Immature natural killer cell (primary cell): Measurements from ENCODE around the gene SNX5. TPM values are rescaled to one million over a fixed set of nuclear protein-coding genes. Genes with fewer than 3 reads are reported as not detected.

Source experiments
- DNase-seq, 3 donors: peaks; one replicate each; pipeline ENCODE4 v3.0.0; 2022; ENCODE audit warnings: mixed read lengths in 1 of 3
- H3K27ac Mint-ChIP-seq, 6 donors: one replicate each; pipeline ENCODE4 v1.8.0; 2020; ENCODE audit warnings: mixed read lengths in 6 of 6, mild to moderate bottlenecking in 5 of 6, inconsistent platforms in 4 of 6, moderate library complexity in 3 of 6
- H3K27me3 Mint-ChIP-seq, 3 donors: one replicate each; pipeline ENCODE4 v1.8.0; 2020 to 2021; ENCODE audit warnings: low read depth in 3 of 3, mild to moderate bottlenecking in 3 of 3, mixed read lengths in 3 of 3, moderate library complexity in 3 of 3, inconsistent platforms in 1 of 3
- H3K36me3 Mint-ChIP-seq, 3 donors: one replicate each; pipeline ENCODE4 v1.8.0; 2020; ENCODE audit warnings: mixed read lengths in 3 of 3, inconsistent platforms in 2 of 3, mild to moderate bottlenecking in 2 of 3
- H3K4me1 Mint-ChIP-seq, 2 donors: one replicate each; pipeline ENCODE4 v1.8.0; 2020; ENCODE audit warnings: inconsistent platforms in 2 of 2, mild to moderate bottlenecking in 2 of 2, mixed read lengths in 2 of 2, moderate library complexity in 1 of 2
- H3K4me3 Mint-ChIP-seq, 5 donors: one replicate each; pipeline ENCODE4 v1.8.0; 2020; ENCODE audit warnings: mild to moderate bottlenecking in 5 of 5, mixed read lengths in 5 of 5, inconsistent platforms in 3 of 5, moderate library complexity in 3 of 5
- H3K9me3 Mint-ChIP-seq, 6 donors: one replicate each; pipeline ENCODE4 v1.8.0; 2020; ENCODE audit warnings: mild to moderate bottlenecking in 6 of 6, mixed read lengths in 6 of 6, inconsistent platforms in 4 of 6, moderate library complexity in 3 of 6
- polyA plus RNA-seq, 3 donors: library from polyadenylated mRNA; unstranded; fragments of 300-500 nt; fragmentation: Illumina TruSeq; gene quantifications; one replicate each; pipeline ENCODE4 v1.2.3, GENCODE V29; 2021

The SNX5 gene
- polyA plus RNA-seq, 3 donors from 2014 or later: 63.2 to 103 (median 70.6) TPM

- Mint-ChIP-seq H3K36me3 (no peaks in the 10 kb centered on the region), H3K4me1 (no peaks in the 10 kb centered on the region), H3K9me3 (no peaks in the 10 kb centered on the region), H3K27me3 (peaks cover 0 to 4% (median under 1%) of the 10 kb centered on the region in 3 donors), H3K27ac (no peak overlapping the region), H3K4me3 (no peak overlapping the region)
- no peak for DNase-seq
Measured at GRCh38 chr20:17921774-17922173, 46.8 kb downstream of the SNX5 start.

- no peaks in the 10 kb centered on the region for H3K4me1 Mint-ChIP-seq
- DNase-seq: no peak
- H3K36me3 Mint-ChIP-seq: no peaks in the 10 kb centered on the region
- no peak overlapping the region for H3K27ac Mint-ChIP-seq
- H3K4me3 Mint-ChIP-seq: no peak overlapping the region
- H3K27me3 Mint-ChIP-seq: peaks cover 0 to 4% (median 2%) of the 10 kb centered on the region in 3 donors
- no peaks in the 10 kb centered on the region for H3K9me3 Mint-ChIP-seq
Measured at GRCh38 chr20:17919149-17919548, 49.4 kb downstream of the SNX5 start.

GRCh38 chr20:17917832-17918618 lies 50.6 kb downstream of the SNX5 start:
- Mint-ChIP-seq H3K4me3 (no peak overlapping the region), H3K36me3 (no peaks in the 10 kb centered on the region), H3K27ac (no peak overlapping the region), H3K4me1 (no peaks in the 10 kb centered on the region), H3K9me3 (no peaks in the 10 kb centered on the region), H3K27me3 (peaks cover 3 to 5% (median 4%) of the 10 kb centered on the region in 3 donors)
- DNase-seq: no peak

GRCh38 chr20:17916433-17916891 lies 52.1 kb downstream of the SNX5 start:
- Mint-ChIP-seq H3K9me3 (no peaks in the 10 kb centered on the region), H3K27ac (no peak overlapping the region), H3K27me3 (peaks cover 0 to 8% (median 3%) of the 10 kb centered on the region in 3 donors), H3K36me3 (no peaks in the 10 kb centered on the region), H3K4me3 (no peak overlapping the region), H3K4me1 (no peaks in the 10 kb centered on the region)
- no peak for DNase-seq

- Mint-ChIP-seq H3K36me3 (no peaks in the 10 kb centered on the region), H3K4me1 (no peaks in the 10 kb centered on the region), H3K9me3 (no peaks in the 10 kb centered on the region), H3K27ac (no peak overlapping the region), H3K27me3 (peaks cover 0 to 8% (median 3%) of the 10 kb centered on the region in 3 donors), H3K4me3 (no peak overlapping the region)
- no peak for DNase-seq
Measured at GRCh38 chr20:17914957-17915356, 53.6 kb downstream of the SNX5 start.

- no peaks in the 10 kb centered on the region for H3K4me1 Mint-ChIP-seq
- H3K9me3 Mint-ChIP-seq: no peaks in the 10 kb centered on the region
- no peak overlapping the region for H3K4me3 Mint-ChIP-seq
- peaks cover 0 to 4% (median 0%) of the 10 kb centered on the region in 3 donors for H3K36me3 Mint-ChIP-seq
- H3K27ac Mint-ChIP-seq: no peak overlapping the region
- H3K27me3 Mint-ChIP-seq: peaks cover 0 to 8% (median 3%) of the 10 kb centered on the region in 3 donors
- no peak for DNase-seq
Measured at GRCh38 chr20:17912916-17913315, 55.7 kb downstream of the SNX5 start.

- Mint-ChIP-seq H3K4me1 (no peaks in the 10 kb centered on the region), H3K36me3 (peaks cover 0 to 4% (median 0%) of the 10 kb centered on the region in 3 donors), H3K4me3 (no peak overlapping the region), H3K27ac (no peak overlapping the region), H3K9me3 (no peaks in the 10 kb centered on the region), H3K27me3 (peaks cover 0 to 8% (median 3%) of the 10 kb centered on the region in 3 donors)
- DNase-seq: no peak
Measured at GRCh38 chr20:17911927-17912326, 56.7 kb downstream of the SNX5 start.

- no peak overlapping the region for H3K27ac Mint-ChIP-seq
- no peaks in the 10 kb centered on the region for H3K9me3 Mint-ChIP-seq
- H3K36me3 Mint-ChIP-seq: peaks cover 0 to 4% (median 0%) of the 10 kb centered on the region in 3 donors
Measured at GRCh38 chr20:17910828-17911294, 57.7 kb downstream of the SNX5 start.

GRCh38 chr20:17909869-17910321 lies 58.7 kb downstream of the SNX5 start:
- Mint-ChIP-seq H3K4me3 (no peak overlapping the region), H3K27me3 (peaks cover 0 to 7% (median 3%) of the 10 kb centered on the region in 3 donors), H3K9me3 (no peaks in the 10 kb centered on the region), H3K27ac (no peak overlapping the region), H3K4me1 (no peaks in the 10 kb centered on the region), H3K36me3 (peaks cover 0 to 4% (median 0%) of the 10 kb centered on the region in 3 donors)
- DNase-seq: no peak

More at GRCh38 chr20:17910828-17911294, 57.7 kb downstream of the SNX5 start:
- H3K4me3 Mint-ChIP-seq: no peak overlapping the region
- H3K4me1 Mint-ChIP-seq: no peaks in the 10 kb centered on the region
- no peak for DNase-seq
- H3K27me3 Mint-ChIP-seq: peaks cover 0 to 7% (median 3%) of the 10 kb centered on the region in 3 donors

GRCh38 chr20:17905544-17905943 lies 63.0 kb downstream of the SNX5 start:
- Mint-ChIP-seq H3K27ac (no peak overlapping the region), H3K36me3 (peaks cover 0 to 5% (median 4%) of the 10 kb centered on the region in 3 donors), H3K4me3 (no peak overlapping the region), H3K9me3 (no peaks in the 10 kb centered on the region), H3K4me1 (peaks cover 0 to 23% of the 10 kb centered on the region in 2 donors), H3K27me3 (peaks cover 0 to 2% (median 0%) of the 10 kb centered on the region in 3 donors)
- no peak for DNase-seq

- Mint-ChIP-seq H3K27me3 (peaks cover 0 to 5% (median 2%) of the 10 kb centered on the region in 3 donors), H3K4me3 (peak overlapping the region in 1 of 5 donors; percentile 47), H3K36me3 (peaks cover 0 to 5% (median under 1%) of the 10 kb centered on the region in 3 donors), H3K9me3 (no peaks in the 10 kb centered on the region), H3K4me1 (peaks cover 0 to 23% of the 10 kb centered on the region in 2 donors), H3K27ac (peak overlapping the region in 1 of 6 donors; percentile 76)
- DNase-seq: peak in 1 of 3 donors; percentile 50
Measured at GRCh38 chr20:17904027-17904426, 64.6 kb downstream of the SNX5 start.

GRCh38 chr20:17902531-17903083 lies 66.0 kb downstream of the SNX5 start:
- no peak for DNase-seq
- peaks cover 5 to 30% of the 10 kb centered on the region in 2 donors for H3K4me1 Mint-ChIP-seq
- H3K9me3 Mint-ChIP-seq: no peaks in the 10 kb centered on the region
- no peak overlapping the region for H3K4me3 Mint-ChIP-seq
- H3K36me3 Mint-ChIP-seq: peaks cover 0 to 5% (median 0%) of the 10 kb centered on the region in 3 donors
- peaks cover 0 to 7% (median 2%) of the 10 kb centered on the region in 3 donors for H3K27me3 Mint-ChIP-seq
- H3K27ac Mint-ChIP-seq: peak overlapping the region in 1 of 6 donors; percentile 9

GRCh38 chr20:17901971-17902370 lies 66.6 kb downstream of the SNX5 start:
- H3K36me3 Mint-ChIP-seq: peaks cover 0 to 5% (median 0%) of the 10 kb centered on the region in 3 donors

GRCh38 chr20:17898548-17898994 lies 70.0 kb downstream of the SNX5 start:
- H3K27me3 Mint-ChIP-seq: peaks cover 5 to 12% (median 9%) of the 10 kb centered on the region in 3 donors
- no peak overlapping the region for H3K27ac Mint-ChIP-seq

More at GRCh38 chr20:17901971-17902370, 66.6 kb downstream of the SNX5 start:
- Mint-ChIP-seq H3K27ac (no peak overlapping the region), H3K27me3 (peaks cover 0 to 10% (median 3%) of the 10 kb centered on the region in 3 donors), H3K4me1 (peaks cover 5 to 30% of the 10 kb centered on the region in 2 donors), H3K4me3 (no peak overlapping the region), H3K9me3 (no peaks in the 10 kb centered on the region)
- no peak for DNase-seq

More at GRCh38 chr20:17898548-17898994, 70.0 kb downstream of the SNX5 start:
- peaks cover 14 to 30% of the 10 kb centered on the region in 2 donors for H3K4me1 Mint-ChIP-seq
- peak; percentile 62 to 70 (median 69) for DNase-seq
- H3K4me3 Mint-ChIP-seq: no peak overlapping the region
- H3K9me3 Mint-ChIP-seq: no peaks in the 10 kb centered on the region
- peaks cover 0 to 5% (median 3%) of the 10 kb centered on the region in 3 donors for H3K36me3 Mint-ChIP-seq
